ENCODE measurements around the gene FCRL6. TPM values are rescaled to one million over a fixed set of nuclear protein-coding genes. Genes with fewer than 3 reads are reported as not detected.

The FCRL6 gene
- total RNA-seq, 4 donors from 2014 or later, result not detected

GRCh38 chr1:159781992-159782391, 20.2 kb upstream of the FCRL6 start:
- intact Hi-C loops (cut with DNase I; ENCODE audit: low total_unique reads), result loop anchor here (2.0 to 5.0 kb wide), 3 partner anchors 49 to 155 kb away; no protein-coding TSS in a partner anchor
- Histone ChIP-seq H3K27me3 (no peaks in the 10 kb centered on the region), H3K4me1 (peaks cover 15 to 20% of the 10 kb centered on the region in 2 donors), H3K36me3 (no peaks in the 10 kb centered on the region), H3K4me3 (peak overlapping the region in 3 of 4 donors; percentile 73 to 95 (median 89)), H3K9me3 (no peaks in the 10 kb centered on the region), H3K27ac (peak overlapping the region in 3 of 4 donors; percentile 83 to 92 (median 85))
- DNase-seq (no peak), ATAC-seq (no peak)
- TF ChIP-seq CTCF (IDR thresholded peaks at IDR 0.05 in 4 of 5, conservative IDR thresholded peaks at IDR 0.05 in 1 of 5) (no peak), POLR2A (IDR thresholded peaks at IDR 0.05) (no peak)
- in situ Hi-C loops (cut with MboI; ENCODE audit: low sequenced_read_pairs in 4 of 4), result loop anchor here in 3 of 4 donors (10.0 to 25.0 kb wide), 3 partner anchors 230 to 620 kb away; partner anchors contain the start of genes CADM3 (in 1 of the 3) and PIGM (in 1 of the 3)

GRCh38 chr1:159783724-159784123, 18.4 kb upstream of the FCRL6 start:
- no peak overlapping the region for H3K27ac ChIP-seq
- DNase-seq (no peak), ATAC-seq (no peak)
- H3K4me1 ChIP-seq, result peaks cover 15 to 17% of the 10 kb centered on the region in 2 donors
- H3K36me3 ChIP-seq, result no peaks in the 10 kb centered on the region
- in situ Hi-C loops (cut with MboI; ENCODE audit: low sequenced_read_pairs in 4 of 4) (loop anchor here in 3 of 4 donors (10.0 to 25.0 kb wide), 3 partner anchors 229 to 621 kb away; partner anchors contain the start of genes CADM3 (in 1 of the 3) and PIGM (in 1 of the 3)), intact Hi-C loops (cut with DNase I; ENCODE audit: low total_unique reads) (loop anchor here (5.0 kb wide), 1 partner anchor 154 kb away; no protein-coding TSS in a partner anchor)
- TF ChIP-seq POLR2A (IDR thresholded peaks at IDR 0.05), result no peak
- no peak for TF ChIP-seq CTCF (IDR thresholded peaks at IDR 0.05 in 4 of 5, conservative IDR thresholded peaks at IDR 0.05 in 1 of 5)
- H3K27me3 ChIP-seq, result no peaks in the 10 kb centered on the region
- no peak overlapping the region for H3K4me3 ChIP-seq
- no peaks in the 10 kb centered on the region for H3K9me3 ChIP-seq

- intact Hi-C loops (cut with DNase I; ENCODE audit: low total_unique reads), result no loop called here
These were observed 15.7 kb upstream of the FCRL6 start for GRCh38 chr1:159786465-159786864.

GRCh38 chr1:159786966-159787365, 15.2 kb upstream of the FCRL6 start:
- Histone ChIP-seq H3K27ac (no peak overlapping the region), H3K4me3 (no peak overlapping the region), H3K9me3 (no peaks in the 10 kb centered on the region), H3K27me3 (no peaks in the 10 kb centered on the region), H3K36me3 (no peaks in the 10 kb centered on the region), H3K4me1 (no peaks in the 10 kb centered on the region)
- DNase-seq, result no peak
- in situ Hi-C loops (cut with MboI; ENCODE audit: low sequenced_read_pairs in 4 of 4), result loop anchor here in 3 of 4 donors (10.0 to 25.0 kb wide), 3 partner anchors 225 to 625 kb away; partner anchors contain the start of genes CADM3 (in 1 of the 3) and PIGM (in 1 of the 3)
- intact Hi-C loops (cut with DNase I; ENCODE audit: low total_unique reads), result no loop called here
- TF ChIP-seq CTCF (IDR thresholded peaks at IDR 0.05 in 4 of 5, conservative IDR thresholded peaks at IDR 0.05 in 1 of 5) (no peak), POLR2A (IDR thresholded peaks at IDR 0.05) (no peak)
- no peak for ATAC-seq

More at GRCh38 chr1:159786465-159786864, 15.7 kb upstream of the FCRL6 start:
- DNase-seq, result no peak
- H3K27ac ChIP-seq, result no peak overlapping the region
- ATAC-seq, result no peak
- H3K4me1 ChIP-seq, result no peaks in the 10 kb centered on the region
- in situ Hi-C loops (cut with MboI; ENCODE audit: low sequenced_read_pairs in 4 of 4), result loop anchor here in 3 of 4 donors (10.0 to 25.0 kb wide), 3 partner anchors 226 to 624 kb away; partner anchors contain the start of genes CADM3 (in 1 of the 3) and PIGM (in 1 of the 3)
- no peak overlapping the region for H3K4me3 ChIP-seq
- H3K9me3 ChIP-seq, result no peaks in the 10 kb centered on the region
- no peaks in the 10 kb centered on the region for H3K27me3 ChIP-seq
- H3K36me3 ChIP-seq, result no peaks in the 10 kb centered on the region
- TF ChIP-seq CTCF (IDR thresholded peaks at IDR 0.05 in 4 of 5, conservative IDR thresholded peaks at IDR 0.05 in 1 of 5) (no peak), POLR2A (IDR thresholded peaks at IDR 0.05) (no peak)
